Measurements from ENCODE around the gene SIK3. TPM values are rescaled to one million over a fixed set of nuclear protein-coding genes. Genes with fewer than 3 reads are reported as not detected.

Gene SIK3
- total RNA-seq, 1 experiment from 2014 or later: 34.4 TPM

DNA sequence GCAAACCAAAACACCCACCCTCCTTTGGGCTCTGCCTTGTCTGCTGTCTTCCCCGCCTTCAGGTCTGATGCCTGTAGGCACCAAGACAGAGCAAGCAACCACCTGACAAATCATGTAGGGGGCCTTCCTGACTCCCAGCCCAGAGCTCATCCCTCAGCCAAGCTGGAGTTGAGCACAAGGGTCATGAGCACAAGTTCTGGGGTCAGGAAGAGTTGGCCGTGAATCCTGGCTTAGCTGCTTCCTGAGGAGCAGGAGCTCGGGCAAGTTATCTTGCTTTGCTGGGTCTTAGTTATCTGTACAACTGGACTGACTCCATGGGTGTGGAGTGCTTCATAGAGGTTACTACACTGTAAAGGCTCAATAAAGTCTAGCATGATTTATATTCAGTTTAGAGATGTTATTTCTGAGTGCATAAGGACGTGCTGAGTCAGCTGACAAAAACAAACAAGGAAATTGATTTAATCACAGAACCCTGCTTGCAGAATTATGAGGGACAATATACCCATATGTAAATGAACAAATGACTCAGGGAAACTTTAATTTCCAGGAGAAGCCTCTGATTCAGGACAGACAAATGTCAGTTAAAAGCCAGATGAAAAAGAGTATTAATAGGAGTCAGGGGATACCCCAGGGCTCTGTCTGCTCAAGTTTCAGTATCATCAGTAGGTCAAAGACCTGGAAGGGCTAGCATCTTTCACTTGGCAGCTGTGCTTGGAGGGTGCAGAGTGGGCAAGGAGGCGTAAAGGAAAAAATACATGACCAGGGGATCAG lies 245.8 kb downstream of the SIK3 start:
- no peak overlapping the region for H3K4me3 Mint-ChIP-seq
- POLR2A ChIA-PET: no interaction called here
- no peak overlapping the region for H3K27ac Mint-ChIP-seq
- no peaks in the 10 kb centered on the region for H3K4me1 Mint-ChIP-seq
- DNase-seq (ENCODE audit: low spot score) (no peak), ATAC-seq (no peak)
- CTCF ChIA-PET: interaction anchor here (0.8 to 1.3 kb wide), 2 partner anchors 61 to 286 kb away, joined by 4 to 7 read pairs; partner anchors contain the start of gene APOA5
- no peaks in the 10 kb centered on the region; the same call in 1 of the 2 replicates for H3K27me3 Mint-ChIP-seq (ENCODE audit: low read depth)
- H3K36me3 Mint-ChIP-seq: peaks cover 17% of the 10 kb centered on the region
- TF ChIP-seq ZNF138 (CRISPR knock-in tag; conservative IDR thresholded peaks at IDR 0.05): no peak
- TF ChIP-seq, protein P1, sequence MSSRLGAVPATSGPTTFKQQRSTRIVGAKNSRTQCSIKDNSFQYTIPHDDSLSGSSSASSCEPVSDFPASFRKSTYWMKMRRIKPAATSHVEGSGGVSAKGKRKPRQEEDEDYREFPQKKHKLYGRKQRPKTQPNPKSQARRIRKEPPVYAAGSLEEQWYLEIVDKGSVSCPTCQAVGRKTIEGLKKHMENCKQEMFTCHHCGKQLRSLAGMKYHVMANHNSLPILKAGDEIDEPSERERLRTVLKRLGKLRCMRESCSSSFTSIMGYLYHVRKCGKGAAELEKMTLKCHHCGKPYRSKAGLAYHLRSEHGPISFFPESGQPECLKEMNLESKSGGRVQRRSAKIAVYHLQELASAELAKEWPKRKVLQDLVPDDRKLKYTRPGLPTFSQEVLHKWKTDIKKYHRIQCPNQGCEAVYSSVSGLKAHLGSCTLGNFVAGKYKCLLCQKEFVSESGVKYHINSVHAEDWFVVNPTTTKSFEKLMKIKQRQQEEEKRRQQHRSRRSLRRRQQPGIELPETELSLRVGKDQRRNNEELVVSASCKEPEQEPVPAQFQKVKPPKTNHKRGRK (CRISPR knock-in tag; IDR thresholded peaks at IDR 0.05; ENCODE audit: borderline replicate concordance): no peak
- TF ChIP-seq, protein P2, sequence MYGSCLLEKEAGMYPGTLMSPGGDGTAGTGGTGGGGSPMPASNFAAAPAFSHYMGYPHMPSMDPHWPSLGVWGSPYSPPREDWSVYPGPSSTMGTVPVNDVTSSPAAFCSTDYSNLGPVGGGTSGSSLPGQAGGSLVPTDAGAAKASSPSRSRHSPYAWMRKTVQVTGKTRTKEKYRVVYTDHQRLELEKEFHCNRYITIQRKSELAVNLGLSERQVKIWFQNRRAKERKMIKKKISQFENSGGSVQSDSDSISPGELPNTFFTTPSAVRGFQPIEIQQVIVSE (CRISPR knock-in tag; IDR thresholded peaks at IDR 0.05; ENCODE audit: borderline replicate concordance): no peak
- H3K9me3 Mint-ChIP-seq: no peaks in the 10 kb centered on the region

DNA sequence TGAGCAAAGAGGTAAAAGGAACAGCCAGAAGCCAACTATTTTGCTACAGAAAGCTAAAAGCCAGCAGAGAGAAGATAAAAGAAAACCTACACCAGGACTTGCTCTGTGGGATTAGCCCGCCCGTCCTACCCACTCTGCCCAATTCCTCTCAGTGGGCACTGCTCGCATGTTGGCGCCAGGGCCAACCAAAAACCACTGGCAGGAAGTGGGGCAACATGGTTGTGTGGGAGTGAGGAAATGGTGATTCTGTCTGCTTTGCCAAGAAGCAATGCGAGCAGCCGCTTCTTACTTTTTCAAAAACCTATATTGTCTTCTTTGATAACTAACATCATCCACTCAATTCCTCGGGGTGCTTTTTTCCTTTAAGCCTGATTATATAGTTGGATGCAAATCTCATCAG lies 246.6 kb downstream of the SIK3 start:
- H3K27ac Mint-ChIP-seq: no peak overlapping the region
- no peak for ATAC-seq
- DNase-seq (ENCODE audit: low spot score): no peak
- ChIA-PET CTCF (no interaction called here), POLR2A (no interaction called here)
- no peak overlapping the region for H3K4me3 Mint-ChIP-seq
- no peaks in the 10 kb centered on the region for H3K4me1 Mint-ChIP-seq
- no peak for TF ChIP-seq NFE2L1 (CRISPR knock-in tag; IDR thresholded peaks at IDR 0.05)
- no peak for TF ChIP-seq ZNF317 (CRISPR knock-in tag; IDR thresholded peaks at IDR 0.05; ENCODE audit: borderline replicate concordance, low read depth)
- TF ChIP-seq, protein P3, sequence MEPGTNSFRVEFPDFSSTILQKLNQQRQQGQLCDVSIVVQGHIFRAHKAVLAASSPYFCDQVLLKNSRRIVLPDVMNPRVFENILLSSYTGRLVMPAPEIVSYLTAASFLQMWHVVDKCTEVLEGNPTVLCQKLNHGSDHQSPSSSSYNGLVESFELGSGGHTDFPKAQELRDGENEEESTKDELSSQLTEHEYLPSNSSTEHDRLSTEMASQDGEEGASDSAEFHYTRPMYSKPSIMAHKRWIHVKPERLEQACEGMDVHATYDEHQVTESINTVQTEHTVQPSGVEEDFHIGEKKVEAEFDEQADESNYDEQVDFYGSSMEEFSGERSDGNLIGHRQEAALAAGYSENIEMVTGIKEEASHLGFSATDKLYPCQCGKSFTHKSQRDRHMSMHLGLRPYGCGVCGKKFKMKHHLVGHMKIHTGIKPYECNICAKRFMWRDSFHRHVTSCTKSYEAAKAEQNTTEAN (CRISPR knock-in tag; IDR thresholded peaks at IDR 0.05): no peak
- TF ChIP-seq IRF2 (CRISPR knock-in tag; IDR thresholded peaks at IDR 0.05; ENCODE audit: borderline replicate concordance, low read depth): no peak
- TF ChIP-seq JUN (CRISPR knock-in tag; IDR thresholded peaks at IDR 0.05): no peak
- H3K9me3 Mint-ChIP-seq: no peaks in the 10 kb centered on the region
- no peaks in the 10 kb centered on the region; the same call in 1 of the 2 replicates for H3K27me3 Mint-ChIP-seq (ENCODE audit: low read depth)
- H3K36me3 Mint-ChIP-seq: peaks cover 21% of the 10 kb centered on the region

DNA sequence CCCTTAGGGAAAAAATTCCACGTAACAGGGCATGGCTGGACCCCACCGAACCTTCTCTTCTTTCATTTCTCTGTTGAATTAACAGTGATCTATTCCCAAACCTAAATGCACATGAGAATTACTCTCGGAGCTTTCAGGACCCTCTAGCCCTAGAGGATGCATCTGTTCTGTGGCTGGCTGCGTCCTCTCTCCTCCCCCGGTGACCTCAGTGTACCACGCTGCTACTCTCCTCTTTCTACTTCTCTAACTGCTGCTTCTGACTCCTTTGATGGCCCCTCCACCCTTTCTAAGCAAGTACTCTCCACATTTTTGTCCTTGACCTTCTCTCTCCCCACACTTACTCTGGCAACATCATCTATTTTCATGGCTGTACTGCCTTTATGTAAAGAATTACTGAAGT lies 248.7 kb downstream of the SIK3 start:
- Mint-ChIP-seq H3K4me3 (no peak overlapping the region), H3K36me3 (peaks cover 28% of the 10 kb centered on the region), H3K27me3 (ENCODE audit: low read depth) (no peaks in the 10 kb centered on the region; the same call in 1 of the 2 replicates), H3K27ac (no peak overlapping the region), H3K4me1 (no peaks in the 10 kb centered on the region), H3K9me3 (no peaks in the 10 kb centered on the region)
- ChIA-PET POLR2A (no interaction called here), CTCF (no interaction called here)
- TF ChIP-seq MXD4 (CRISPR knock-in tag; IDR thresholded peaks at IDR 0.05; ENCODE audit: borderline replicate concordance) (no peak), FOXP1 (CRISPR knock-in tag; IDR thresholded peaks at IDR 0.05; ENCODE audit: borderline replicate concordance) (no peak), FOXK1 (CRISPR knock-in tag; IDR thresholded peaks at IDR 0.05) (no peak), ELF4 (CRISPR knock-in tag; IDR thresholded peaks at IDR 0.05; ENCODE audit: low read depth) (no peak), JAZF1 (CRISPR knock-in tag; IDR thresholded peaks at IDR 0.05) (no peak), TP53 (CRISPR knock-in tag; IDR thresholded peaks at IDR 0.05) (no peak), ZNF219 (CRISPR knock-in tag; IDR thresholded peaks at IDR 0.05; ENCODE audit: borderline replicate concordance) (no peak), ATF1 (CRISPR knock-in tag; IDR thresholded peaks at IDR 0.05) (no peak), NFE2L1 (CRISPR knock-in tag; IDR thresholded peaks at IDR 0.05) (no peak), KAT7 (CRISPR knock-in tag; IDR thresholded peaks at IDR 0.05; ENCODE audit: borderline replicate concordance) (no peak), NR2C2 (CRISPR knock-in tag; IDR thresholded peaks at IDR 0.05) (no peak), PRRX2 (CRISPR knock-in tag; IDR thresholded peaks at IDR 0.05) (no peak)
- TF ChIP-seq, protein P4, sequence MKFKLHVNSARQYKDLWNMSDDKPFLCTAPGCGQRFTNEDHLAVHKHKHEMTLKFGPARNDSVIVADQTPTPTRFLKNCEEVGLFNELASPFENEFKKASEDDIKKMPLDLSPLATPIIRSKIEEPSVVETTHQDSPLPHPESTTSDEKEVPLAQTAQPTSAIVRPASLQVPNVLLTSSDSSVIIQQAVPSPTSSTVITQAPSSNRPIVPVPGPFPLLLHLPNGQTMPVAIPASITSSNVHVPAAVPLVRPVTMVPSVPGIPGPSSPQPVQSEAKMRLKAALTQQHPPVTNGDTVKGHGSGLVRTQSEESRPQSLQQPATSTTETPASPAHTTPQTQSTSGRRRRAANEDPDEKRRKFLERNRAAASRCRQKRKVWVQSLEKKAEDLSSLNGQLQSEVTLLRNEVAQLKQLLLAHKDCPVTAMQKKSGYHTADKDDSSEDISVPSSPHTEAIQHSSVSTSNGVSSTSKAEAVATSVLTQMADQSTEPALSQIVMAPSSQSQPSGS (CRISPR knock-in tag; IDR thresholded peaks at IDR 0.05; ENCODE audit: borderline replicate concordance, low read depth): no peak
- TF ChIP-seq, protein P5, sequence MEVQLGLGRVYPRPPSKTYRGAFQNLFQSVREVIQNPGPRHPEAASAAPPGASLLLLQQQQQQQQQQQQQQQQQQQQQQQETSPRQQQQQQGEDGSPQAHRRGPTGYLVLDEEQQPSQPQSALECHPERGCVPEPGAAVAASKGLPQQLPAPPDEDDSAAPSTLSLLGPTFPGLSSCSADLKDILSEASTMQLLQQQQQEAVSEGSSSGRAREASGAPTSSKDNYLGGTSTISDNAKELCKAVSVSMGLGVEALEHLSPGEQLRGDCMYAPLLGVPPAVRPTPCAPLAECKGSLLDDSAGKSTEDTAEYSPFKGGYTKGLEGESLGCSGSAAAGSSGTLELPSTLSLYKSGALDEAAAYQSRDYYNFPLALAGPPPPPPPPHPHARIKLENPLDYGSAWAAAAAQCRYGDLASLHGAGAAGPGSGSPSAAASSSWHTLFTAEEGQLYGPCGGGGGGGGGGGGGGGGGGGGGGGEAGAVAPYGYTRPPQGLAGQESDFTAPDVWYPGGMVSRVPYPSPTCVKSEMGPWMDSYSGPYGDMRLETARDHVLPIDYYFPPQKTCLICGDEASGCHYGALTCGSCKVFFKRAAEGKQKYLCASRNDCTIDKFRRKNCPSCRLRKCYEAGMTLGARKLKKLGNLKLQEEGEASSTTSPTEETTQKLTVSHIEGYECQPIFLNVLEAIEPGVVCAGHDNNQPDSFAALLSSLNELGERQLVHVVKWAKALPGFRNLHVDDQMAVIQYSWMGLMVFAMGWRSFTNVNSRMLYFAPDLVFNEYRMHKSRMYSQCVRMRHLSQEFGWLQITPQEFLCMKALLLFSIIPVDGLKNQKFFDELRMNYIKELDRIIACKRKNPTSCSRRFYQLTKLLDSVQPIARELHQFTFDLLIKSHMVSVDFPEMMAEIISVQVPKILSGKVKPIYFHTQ (CRISPR knock-in tag; IDR thresholded peaks at IDR 0.05): no peak
- TF ChIP-seq, protein P6, sequence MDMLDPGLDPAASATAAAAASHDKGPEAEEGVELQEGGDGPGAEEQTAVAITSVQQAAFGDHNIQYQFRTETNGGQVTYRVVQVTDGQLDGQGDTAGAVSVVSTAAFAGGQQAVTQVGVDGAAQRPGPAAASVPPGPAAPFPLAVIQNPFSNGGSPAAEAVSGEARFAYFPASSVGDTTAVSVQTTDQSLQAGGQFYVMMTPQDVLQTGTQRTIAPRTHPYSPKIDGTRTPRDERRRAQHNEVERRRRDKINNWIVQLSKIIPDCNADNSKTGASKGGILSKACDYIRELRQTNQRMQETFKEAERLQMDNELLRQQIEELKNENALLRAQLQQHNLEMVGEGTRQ (CRISPR knock-in tag; IDR thresholded peaks at IDR 0.05): no peak
- no peak for ATAC-seq
- no peak for DNase-seq (ENCODE audit: low spot score)

Measured in WTC11 (cell line).